ENCODE data around the gene GOLGA8T.
"Not testable (repeated sequence)": the region's sequence is repeated elsewhere in the genome, so short reads cannot be mapped to it uniquely, and the experiment has no call there.

GOLGA8T gene

GRCh38 chr15:30134751-30135150 is at the start of gene GOLGA8T:
TSS of gene GOLGA8T (plus strand) at chr15:30135051. CDS start at chr15:30135149, 98 bp downstream.
- DNase-seq = not testable (repeated sequence)

- DNase-seq = not testable (repeated sequence)
These were observed 37.0 kb upstream of the GOLGA8T start for GRCh38 chr15:30097827-30098226.

GRCh38 chr15:30102890-30103289 is 32.0 kb upstream of the GOLGA8T start:
- not testable (repeated sequence) for DNase-seq

- not testable (repeated sequence) for DNase-seq
These were observed 30.8 kb upstream of the GOLGA8T start for GRCh38 chr15:30103941-30104507.

GRCh38 chr15:30110591-30110990 is 24.3 kb upstream of the GOLGA8T start:
- not testable (repeated sequence) for DNase-seq

GRCh38 chr15:30130066-30130465 is 4.8 kb upstream of the GOLGA8T start:
- not testable (repeated sequence) for DNase-seq

- DNase-seq = not testable (repeated sequence)
These were observed 8.4 kb downstream of the GOLGA8T start for GRCh38 chr15:30143246-30143645.

GRCh38 chr15:30149891-30150290 is 15.0 kb downstream of the GOLGA8T start:
- not testable (repeated sequence) for DNase-seq

GRCh38 chr15:30162479-30163357 is 27.9 kb downstream of the GOLGA8T start:
- DNase-seq = not testable (repeated sequence)

GRCh38 chr15:30163759-30164158 is 28.9 kb downstream of the GOLGA8T start:
- DNase-seq = not testable (repeated sequence)

- DNase-seq = not testable (repeated sequence)
These were observed 29.4 kb downstream of the GOLGA8T start for GRCh38 chr15:30164257-30164656.

- DNase-seq = not testable (repeated sequence)
These were observed 32.6 kb downstream of the GOLGA8T start for GRCh38 chr15:30167403-30167802.

GRCh38 chr15:30167886-30168285 is 33.0 kb downstream of the GOLGA8T start:
- DNase-seq = not testable (repeated sequence)

- not testable (repeated sequence) for DNase-seq
These were observed 36.6 kb downstream of the GOLGA8T start for GRCh38 chr15:30171452-30171851.

- DNase-seq = not testable (repeated sequence)
These were observed 38.3 kb downstream of the GOLGA8T start for GRCh38 chr15:30173041-30173608.

- not testable (repeated sequence) for DNase-seq
These were observed 40.4 kb downstream of the GOLGA8T start for GRCh38 chr15:30175291-30175690.

- not testable (repeated sequence) for DNase-seq
These were observed 41.8 kb downstream of the GOLGA8T start for GRCh38 chr15:30176613-30177012.

- DNase-seq = not testable (repeated sequence)
These were observed 45.0 kb downstream of the GOLGA8T start for GRCh38 chr15:30179814-30180213.

- not testable (repeated sequence) for DNase-seq
These were observed 50.6 kb downstream of the GOLGA8T start for GRCh38 chr15:30185495-30185894.

GRCh38 chr15:30187429-30187828 is 52.6 kb downstream of the GOLGA8T start:
- not testable (repeated sequence) for DNase-seq

- DNase-seq = not testable (repeated sequence)
These were observed 54.9 kb downstream of the GOLGA8T start for GRCh38 chr15:30189754-30190153.

- not testable (repeated sequence) for DNase-seq
These were observed 56.3 kb downstream of the GOLGA8T start for GRCh38 chr15:30191143-30191542.

- not testable (repeated sequence) for DNase-seq
These were observed 56.8 kb downstream of the GOLGA8T start for GRCh38 chr15:30191639-30192038.

Data from NCI-H1092 treated with DMSO at 0.1 percent for 48 hours (cell line).